ENCODE measurements around the gene SNRNP25.

The SNRNP25 gene

DNA sequence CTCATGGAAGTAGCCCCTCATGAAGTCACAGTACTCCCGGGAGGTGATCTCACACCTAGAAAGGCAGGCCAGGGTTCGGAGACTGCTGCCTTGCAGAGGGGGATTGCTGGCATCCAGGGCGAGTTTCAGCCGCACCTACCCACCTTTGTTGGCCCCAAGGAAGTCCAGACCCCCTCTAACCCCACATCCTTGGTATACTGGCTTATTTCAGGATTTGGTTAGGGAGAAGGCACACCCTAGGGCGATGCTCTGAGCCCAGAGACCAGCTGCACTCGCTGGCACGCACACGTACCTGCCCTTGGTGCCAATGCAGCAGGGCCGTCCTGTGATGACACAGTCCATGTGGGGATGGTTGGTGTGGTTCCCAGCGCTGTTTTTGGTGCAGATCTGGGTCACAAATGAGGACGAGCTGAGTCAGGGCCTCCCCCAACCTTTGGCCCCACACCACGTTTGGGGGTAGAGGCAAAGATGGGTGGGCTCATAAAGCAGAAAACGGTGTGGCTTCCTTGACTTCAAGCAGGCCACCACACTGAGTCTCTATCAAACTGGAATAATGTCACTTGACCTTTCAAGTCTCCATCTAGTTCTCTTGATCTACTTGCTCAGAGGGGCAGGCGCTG is 5.9 kb downstream of the SNRNP25 start:
- TF ChIP-seq, protein P1, sequence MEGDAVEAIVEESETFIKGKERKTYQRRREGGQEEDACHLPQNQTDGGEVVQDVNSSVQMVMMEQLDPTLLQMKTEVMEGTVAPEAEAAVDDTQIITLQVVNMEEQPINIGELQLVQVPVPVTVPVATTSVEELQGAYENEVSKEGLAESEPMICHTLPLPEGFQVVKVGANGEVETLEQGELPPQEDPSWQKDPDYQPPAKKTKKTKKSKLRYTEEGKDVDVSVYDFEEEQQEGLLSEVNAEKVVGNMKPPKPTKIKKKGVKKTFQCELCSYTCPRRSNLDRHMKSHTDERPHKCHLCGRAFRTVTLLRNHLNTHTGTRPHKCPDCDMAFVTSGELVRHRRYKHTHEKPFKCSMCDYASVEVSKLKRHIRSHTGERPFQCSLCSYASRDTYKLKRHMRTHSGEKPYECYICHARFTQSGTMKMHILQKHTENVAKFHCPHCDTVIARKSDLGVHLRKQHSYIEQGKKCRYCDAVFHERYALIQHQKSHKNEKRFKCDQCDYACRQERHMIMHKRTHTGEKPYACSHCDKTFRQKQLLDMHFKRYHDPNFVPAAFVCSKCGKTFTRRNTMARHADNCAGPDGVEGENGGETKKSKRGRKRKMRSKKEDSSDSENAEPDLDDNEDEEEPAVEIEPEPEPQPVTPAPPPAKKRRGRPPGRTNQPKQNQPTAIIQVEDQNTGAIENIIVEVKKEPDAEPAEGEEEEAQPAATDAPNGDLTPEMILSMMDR (IDR thresholded peaks at IDR 0.05; ENCODE audit: extremely low read depth, missing control alignments): no peak
- DNase-seq (ENCODE audit: low spot score): no peak

DNA sequence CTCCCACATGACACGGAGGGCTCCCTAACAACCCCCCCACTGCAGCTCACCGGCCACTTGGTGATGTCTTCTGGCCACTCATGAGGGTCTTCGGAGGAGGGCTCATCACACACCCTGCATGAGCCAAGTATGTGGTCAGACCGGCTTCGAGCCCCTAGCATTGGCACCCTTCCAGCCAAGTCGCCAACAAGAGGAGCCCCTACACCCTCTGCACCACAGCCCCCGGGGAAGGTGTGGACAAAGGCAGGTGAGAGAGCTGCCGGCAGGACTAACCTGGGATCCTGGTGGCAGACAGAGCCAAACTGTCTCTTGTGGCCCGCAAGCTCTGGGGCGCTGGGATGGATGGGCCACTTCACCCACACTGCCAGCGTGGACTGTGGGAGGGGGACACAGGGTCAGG is 6.5 kb downstream of the SNRNP25 start:
- TF ChIP-seq, protein P1 (IDR thresholded peaks at IDR 0.05; ENCODE audit: extremely low read depth, missing control alignments): no peak
- DNase-seq (ENCODE audit: low spot score): no peak

DNA sequence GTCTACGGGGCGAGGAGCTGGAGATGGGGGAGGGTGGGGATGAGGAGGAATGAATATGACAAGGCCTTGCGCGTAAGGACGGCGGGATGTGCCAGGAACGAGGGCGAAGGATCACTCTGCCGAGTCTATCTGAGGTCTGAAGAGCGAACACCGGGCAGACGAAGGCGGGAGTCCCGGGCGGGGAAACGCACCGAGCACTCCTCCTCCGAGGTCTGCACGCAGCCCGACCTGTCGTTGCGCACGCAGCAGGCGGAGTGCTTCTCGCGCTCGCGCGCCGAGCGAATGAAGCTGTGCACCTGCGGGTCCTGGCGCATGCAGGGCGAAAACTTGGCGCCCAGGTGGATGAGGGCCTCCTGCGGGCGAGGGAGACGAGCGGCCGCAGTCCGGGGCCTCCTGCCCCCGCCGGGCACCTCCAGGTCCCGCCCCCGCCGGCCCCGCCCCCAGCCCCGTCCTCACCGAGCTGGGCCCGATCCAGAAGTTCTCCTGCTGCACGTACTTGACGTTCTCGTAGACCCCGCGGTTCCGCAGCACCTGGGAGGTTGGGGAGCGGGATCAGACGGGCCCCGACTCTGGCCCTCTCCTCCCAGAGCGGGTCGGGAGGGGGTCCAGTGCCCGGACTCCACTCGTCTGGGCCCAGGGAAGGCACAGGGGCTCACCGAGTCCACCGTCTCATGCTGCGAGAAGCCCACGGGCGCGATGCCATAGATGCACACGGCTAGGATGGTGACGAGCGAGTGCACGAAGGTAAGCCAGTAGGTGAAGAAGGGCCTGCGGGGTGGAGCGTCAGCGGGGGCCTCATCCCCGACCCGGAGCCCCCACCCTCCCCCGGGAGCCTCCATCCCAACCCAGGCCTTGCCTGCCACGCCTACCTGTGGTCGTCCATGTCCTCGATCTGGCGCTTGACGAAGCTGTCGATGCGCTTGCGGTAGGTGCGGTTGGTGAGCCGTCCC is 7.6 kb downstream of the SNRNP25 start:
- TF ChIP-seq, protein P1 (IDR thresholded peaks at IDR 0.05; ENCODE audit: extremely low read depth, missing control alignments): no peak
- no peak for DNase-seq (ENCODE audit: low spot score)

DNA sequence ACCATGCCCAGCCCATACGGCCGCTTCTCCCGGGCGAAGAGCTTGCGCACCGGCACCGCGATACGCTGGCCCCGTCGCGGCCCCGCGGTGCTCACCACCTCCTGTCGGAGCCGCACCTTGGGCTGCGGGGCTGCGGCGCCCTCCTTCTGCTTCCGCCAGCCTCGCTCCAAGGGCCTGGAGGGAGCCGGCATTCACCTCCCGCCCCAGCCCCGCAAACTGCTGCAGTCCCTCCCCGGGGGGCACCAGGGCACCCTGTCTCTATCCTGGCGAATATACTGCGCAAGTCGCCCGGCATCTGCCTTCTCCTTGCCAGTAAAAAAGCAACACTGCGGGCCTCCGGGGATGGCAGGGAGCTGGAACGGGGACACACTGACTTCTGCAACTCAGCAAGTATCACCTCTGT is 8.3 kb downstream of the SNRNP25 start:
- DNase-seq (ENCODE audit: low spot score): no peak
- TF ChIP-seq, protein P1 (IDR thresholded peaks at IDR 0.05; ENCODE audit: extremely low read depth, missing control alignments): no peak

DNA sequence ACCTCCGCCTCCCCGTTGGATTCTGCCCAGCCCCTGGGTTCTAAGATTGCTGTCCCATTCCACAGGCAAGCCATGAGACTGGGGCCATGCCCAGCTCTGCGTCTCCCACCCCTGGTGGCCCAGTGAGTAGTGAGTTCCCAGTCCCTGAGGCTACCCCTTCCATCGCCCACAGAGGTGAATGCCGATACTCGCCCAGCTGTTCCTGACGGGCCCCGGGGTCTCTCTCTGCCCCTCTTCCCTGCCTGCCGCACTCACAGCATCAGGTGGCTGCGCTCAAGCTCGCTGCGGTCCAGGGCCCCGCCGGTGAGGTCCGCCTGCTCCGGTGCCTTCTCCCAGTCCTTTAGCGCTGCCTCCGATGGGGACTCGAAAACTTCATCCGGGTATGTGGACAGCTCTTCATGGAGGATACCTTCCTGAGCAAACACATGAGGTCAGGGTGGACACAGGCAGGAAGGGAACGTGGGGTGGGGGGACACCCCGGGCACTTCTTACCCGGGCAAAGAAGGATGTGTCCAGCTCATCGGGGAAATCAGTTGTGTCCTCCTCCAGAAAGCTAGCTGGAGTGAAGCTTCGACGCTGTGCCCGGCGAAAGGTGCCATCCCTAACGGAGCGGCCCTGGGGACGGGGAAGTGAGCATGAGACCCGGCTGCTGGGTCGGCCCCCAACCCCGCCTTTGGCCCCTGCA is 8.8 kb downstream of the SNRNP25 start:
- no peak for DNase-seq (ENCODE audit: low spot score)
- TF ChIP-seq, protein P1 (IDR thresholded peaks at IDR 0.05; ENCODE audit: extremely low read depth, missing control alignments): no peak

DNA sequence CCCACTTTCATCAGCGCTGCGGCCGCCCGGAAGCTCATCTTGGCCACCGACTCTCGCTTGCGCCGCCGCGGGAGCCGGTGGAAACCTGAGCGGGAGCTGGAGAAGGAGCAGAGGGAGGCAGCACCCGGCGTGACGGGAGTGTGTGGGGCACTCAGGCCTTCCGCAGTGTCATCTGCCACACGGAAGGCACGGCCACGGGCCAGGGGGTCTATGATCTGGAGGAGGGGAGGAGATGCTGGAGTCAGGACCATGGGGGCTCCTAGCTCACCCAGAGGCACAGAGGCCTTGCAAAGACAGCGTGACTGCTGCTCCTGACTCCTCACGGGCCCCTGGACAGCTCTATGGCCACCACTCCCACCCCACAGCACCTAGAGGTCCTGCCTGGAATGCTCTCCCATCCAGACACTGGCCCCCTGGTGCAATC is 9.4 kb downstream of the SNRNP25 start:
- TF ChIP-seq, protein P1 (IDR thresholded peaks at IDR 0.05; ENCODE audit: extremely low read depth, missing control alignments): no peak
- no peak for DNase-seq (ENCODE audit: low spot score)

DNA sequence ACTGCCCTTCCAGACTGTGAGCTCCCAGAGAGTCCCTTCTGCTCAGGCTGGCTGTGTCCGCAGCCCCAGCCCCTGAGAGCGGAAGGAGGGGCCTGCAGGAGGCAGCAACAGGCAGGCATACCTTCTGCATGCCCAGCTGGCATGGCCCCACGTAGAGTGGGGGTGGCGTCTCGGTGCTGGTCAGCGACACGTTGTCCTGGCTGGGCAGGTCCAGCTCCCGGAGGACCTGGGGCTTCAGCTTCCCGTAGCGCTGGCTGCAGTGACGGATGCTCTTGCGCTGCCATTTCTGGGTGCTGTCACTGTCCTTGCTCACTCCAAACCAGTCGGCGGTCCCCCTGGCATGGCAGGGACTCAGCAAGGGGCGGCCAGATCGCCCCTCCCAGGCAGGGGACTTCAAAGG is 9.8 kb downstream of the SNRNP25 start:
- DNase-seq (ENCODE audit: low spot score): no peak
- TF ChIP-seq, protein P1 (IDR thresholded peaks at IDR 0.05; ENCODE audit: extremely low read depth, missing control alignments): no peak
